GM10847 (cell line): ENCODE measurements around the gene SFMBT1.

Experiments used
- POLR2A ChIP-seq: IDR thresholded peaks from 2 replicates; pipeline ENCODE4 v1.6.1; 2011; ENCODE audit not compliant: insufficient read length; ENCODE audit errors: extremely low read depth

The SFMBT1 gene

GRCh38 chr3:53056442-53056841, 10.6 kb upstream of the SFMBT1 start:
- no peak for TF ChIP-seq POLR2A

- TF ChIP-seq POLR2A, result no peak
These were observed 6.1 kb upstream of the SFMBT1 start for GRCh38 chr3:53051929-53052328.

- TF ChIP-seq POLR2A, result no peak
These were observed 4.1 kb upstream of the SFMBT1 start for GRCh38 chr3:53049987-53050386.

GRCh38 chr3:53046171-53047170, 598 bp upstream of the SFMBT1 start:
- TF ChIP-seq POLR2A, result peak; percentile 18

GRCh38 chr3:53044711-53045517, 959 bp downstream of the SFMBT1 start:
- TF ChIP-seq POLR2A, result no peak

- no peak for TF ChIP-seq POLR2A
These were observed 1.5 kb downstream of the SFMBT1 start for GRCh38 chr3:53044371-53044710.

GRCh38 chr3:53043738-53044137, 2.1 kb downstream of the SFMBT1 start:
- no peak for TF ChIP-seq POLR2A

- TF ChIP-seq POLR2A, result no peak
These were observed 3.2 kb downstream of the SFMBT1 start for GRCh38 chr3:53042651-53043050.

GRCh38 chr3:53040351-53040820, 5.5 kb downstream of the SFMBT1 start:
- TF ChIP-seq POLR2A, result no peak

GRCh38 chr3:53039376-53039752, 6.5 kb downstream of the SFMBT1 start:
- TF ChIP-seq POLR2A, result no peak

GRCh38 chr3:53038679-53039375, 7.0 kb downstream of the SFMBT1 start:
- no peak for TF ChIP-seq POLR2A

- no peak for TF ChIP-seq POLR2A
These were observed 9.9 kb downstream of the SFMBT1 start for GRCh38 chr3:53035825-53036619.

GRCh38 chr3:53032609-53033008, 13.3 kb downstream of the SFMBT1 start:
- TF ChIP-seq POLR2A, result no peak

GRCh38 chr3:53030619-53031449, 15.0 kb downstream of the SFMBT1 start:
- no peak for TF ChIP-seq POLR2A
